Esophagus muscularis mucosa (tissue), 3 donors: ENCODE data around the gene FUCA1.

ENCODE experiments used
- CTCF ChIP-seq, 3 experiments: fragments of 200-600 bp in 2 of 3; fragments of 450-650 bp in 1 of 3; sonication (generic) in 2 of 3; IDR thresholded peaks; one replicate each; pipeline ENCODE4 v1.5.1; 2017 to 2019; ENCODE audit warnings: antibody characterized with exemption in 3 of 3, mild to moderate bottlenecking in 2 of 3, moderate library complexity in 1 of 3
- POLR2A ChIP-seq: fragments of 450-650 bp; IDR thresholded peaks from one replicate; pipeline ENCODE4 v1.6.1; 2017; ENCODE audit warnings: antibody characterized with exemption, moderate library complexity, mild to moderate bottlenecking, low read depth

GRCh38 chr1:23845163-23845562 is 22.9 kb downstream of the FUCA1 start:
- no peak for TF ChIP-seq CTCF (IDR thresholded peaks at IDR 0.05)
- TF ChIP-seq POLR2A = no peak
